Transverse colon (tissue), 4 donors: ENCODE measurements around the gene MET. TPM values are rescaled to one million over a fixed set of nuclear protein-coding genes. Genes with fewer than 3 reads are reported as not detected.

Source experiments
- DNase-seq: peaks from one replicate; pipeline ENCODE4 v3.0.0-alpha.2; 2019
- H3K27ac ChIP-seq, 4 donors: fragments of 200-600 bp; sonication (generic); 2 replicates each; pipeline ENCODE4 v1.5.1; 2016 to 2018; ENCODE audit warnings: inconsistent platforms in 4 of 4
- H3K27me3 ChIP-seq: fragments of 200-600 bp; sonication (generic); 2 replicates; pipeline ENCODE4 v1.5.1; 2017; ENCODE audit warnings: inconsistent platforms
- H3K36me3 ChIP-seq, 4 donors: fragments of 200-600 bp; sonication (generic); 2 replicates each; pipeline ENCODE4 v1.5.1; 2017 to 2019; ENCODE audit warnings: inconsistent platforms in 4 of 4
- H3K4me1 ChIP-seq, 4 donors: fragments of 200-600 bp; sonication (generic); 2 replicates each; pipeline ENCODE4 v1.5.1; 2017 to 2020; ENCODE audit warnings: inconsistent platforms in 4 of 4
- H3K4me3 ChIP-seq, 4 donors: fragments of 200-600 bp; sonication (generic); 1 replicate in 1 of 4; 2 replicates in 3 of 4; pipeline versions ENCODE4 v1.5.1 to v1.6.1; 2017 to 2019; ENCODE audit warnings: inconsistent platforms in 4 of 4
- H3K9me3 ChIP-seq, 2 donors: fragments of 200-600 bp; sonication (generic); 2 replicates each; pipeline ENCODE4 v1.5.1; 2017 to 2019; ENCODE audit warnings: inconsistent platforms in 2 of 2
- EP300 ChIP-seq: sonication (generic); formaldehyde crosslinking; IDR thresholded peaks from one replicate; pipeline ENCODE4 v1.6.1; 2017; ENCODE audit warnings: antibody characterized with exemption, low read depth
- POLR2A ChIP-seq: fragments of 450-650 bp; IDR thresholded peaks from one replicate; pipeline ENCODE4 v1.6.1; 2016; ENCODE audit warnings: antibody characterized with exemption, mild to moderate bottlenecking, moderate library complexity
- POLR2AphosphoS5 ChIP-seq, 3 donors: sonication (generic); formaldehyde crosslinking; IDR thresholded peaks; one replicate each; pipeline ENCODE4 v1.6.1; 2016; ENCODE audit warnings: antibody characterized with exemption in 3 of 3
- WGBS, 2 donors: methylation state at CpG; one replicate each; pipeline ENCODE4 v1.1.5; 2018; ENCODE audit warnings: low coverage in 1 of 2; 5-methylcytosine and 5-hydroxymethylcytosine counted together
- in situ Hi-C, 4 donors: fragments of 200-750 bp; cut with MboI; loops; one replicate each; pipeline versions ENCODE4 v1.15.0 to v1.15.1; 2017; ENCODE audit warnings: low sequenced_read_pairs in 3 of 4, low pct_ligation_motif_present in 1 of 4, low pct_unique_long_range_greater_than_20kb in 1 of 4
- intact Hi-C: fragments of 100-400 bp; cut with DNase I; formaldehyde crosslinking; loops from one replicate; pipeline ENCODE4 v1.15.1; 2023; ENCODE audit warnings: low total_unique reads
- total RNA-seq, 4 donors: library from RNA; depleted of rRNA; stranded (reverse); fragments of >200 nt; gene quantifications; one replicate each; pipeline ENCODE4 v1.1.0, GENCODE V29; 2016
- TF ChIP-seq, protein P1 (sequence below), 5 experiments: fragments of 200-600 bp in 3 of 5; fragments of 450-650 bp in 2 of 5; sonication (generic) in 3 of 5; IDR thresholded peaks; 1 replicate in 2 of 5; 2 replicates in 3 of 5; pipeline ENCODE4 v1.5.1; 2016 to 2017; ENCODE audit warnings: antibody characterized with exemption in 5 of 5, inconsistent platforms in 3 of 5, mild to moderate bottlenecking in 2 of 5, moderate library complexity in 1 of 5

The MET gene
- total RNA-seq, 4 donors from 2014 or later, result 6.4 to 35.5 (median 20.3) TPM

DNA sequence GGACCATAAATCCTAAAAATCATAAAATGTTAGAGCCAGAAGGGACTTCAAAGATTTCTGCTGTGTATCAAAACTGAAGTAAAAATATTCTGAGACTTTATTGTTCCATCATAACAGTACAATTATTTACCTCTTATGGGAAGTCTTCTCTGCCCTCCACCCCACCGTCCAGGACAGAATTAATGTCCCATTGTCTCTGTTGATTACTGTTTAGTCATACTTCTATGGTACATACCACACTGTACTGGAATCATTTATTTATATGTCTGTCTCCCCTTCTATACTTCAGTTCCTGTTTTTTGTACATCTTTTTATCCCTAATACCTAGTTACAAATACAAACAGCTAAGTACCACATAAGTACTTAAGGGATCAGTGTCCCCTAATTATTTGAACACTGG, 98.9 kb downstream of the MET start:
- 40 to 46% methylated on average over 1 of the region's 1 CpG for WGBS, 2 donors
- no peak for DNase-seq
- no peaks in the 10 kb centered on the region for H3K9me3 ChIP-seq
- peak overlapping the region; percentile 65 to 85 (median 80) for H3K27ac ChIP-seq
- intact Hi-C loops, result no loop called here
- no peaks in the 10 kb centered on the region for H3K27me3 ChIP-seq
- in situ Hi-C loops, result no loop called here
- peaks cover 0 to 45% (median 19%) of the 10 kb centered on the region in 4 donors for H3K4me1 ChIP-seq
- H3K36me3 ChIP-seq, result no peaks in the 10 kb centered on the region
- no peak overlapping the region for H3K4me3 ChIP-seq
- TF ChIP-seq EP300 (no peak), POLR2A (no peak), POLR2AphosphoS5 (IDR thresholded peaks at IDR 0.05) (no peak)
- TF ChIP-seq, protein P1, sequence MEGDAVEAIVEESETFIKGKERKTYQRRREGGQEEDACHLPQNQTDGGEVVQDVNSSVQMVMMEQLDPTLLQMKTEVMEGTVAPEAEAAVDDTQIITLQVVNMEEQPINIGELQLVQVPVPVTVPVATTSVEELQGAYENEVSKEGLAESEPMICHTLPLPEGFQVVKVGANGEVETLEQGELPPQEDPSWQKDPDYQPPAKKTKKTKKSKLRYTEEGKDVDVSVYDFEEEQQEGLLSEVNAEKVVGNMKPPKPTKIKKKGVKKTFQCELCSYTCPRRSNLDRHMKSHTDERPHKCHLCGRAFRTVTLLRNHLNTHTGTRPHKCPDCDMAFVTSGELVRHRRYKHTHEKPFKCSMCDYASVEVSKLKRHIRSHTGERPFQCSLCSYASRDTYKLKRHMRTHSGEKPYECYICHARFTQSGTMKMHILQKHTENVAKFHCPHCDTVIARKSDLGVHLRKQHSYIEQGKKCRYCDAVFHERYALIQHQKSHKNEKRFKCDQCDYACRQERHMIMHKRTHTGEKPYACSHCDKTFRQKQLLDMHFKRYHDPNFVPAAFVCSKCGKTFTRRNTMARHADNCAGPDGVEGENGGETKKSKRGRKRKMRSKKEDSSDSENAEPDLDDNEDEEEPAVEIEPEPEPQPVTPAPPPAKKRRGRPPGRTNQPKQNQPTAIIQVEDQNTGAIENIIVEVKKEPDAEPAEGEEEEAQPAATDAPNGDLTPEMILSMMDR (IDR thresholded peaks at IDR 0.05), result no peak

DNA sequence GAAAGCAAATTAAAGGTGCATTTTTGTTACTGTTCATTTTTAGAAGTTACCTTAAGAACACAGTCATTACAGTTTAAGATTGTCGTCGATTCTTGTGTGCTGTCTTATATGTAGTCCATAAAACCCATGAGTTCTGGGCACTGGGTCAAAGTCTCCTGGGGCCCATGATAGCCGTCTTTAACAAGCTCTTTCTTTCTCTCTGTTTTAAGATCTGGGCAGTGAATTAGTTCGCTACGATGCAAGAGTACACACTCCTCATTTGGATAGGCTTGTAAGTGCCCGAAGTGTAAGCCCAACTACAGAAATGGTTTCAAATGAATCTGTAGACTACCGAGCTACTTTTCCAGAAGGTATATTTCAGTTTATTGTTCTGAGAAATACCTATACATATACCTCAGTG, 99.6 kb downstream of the MET start:
- Histone ChIP-seq H3K9me3 (no peaks in the 10 kb centered on the region), H3K27me3 (no peaks in the 10 kb centered on the region), H3K4me1 (peaks cover 0 to 52% (median 26%) of the 10 kb centered on the region in 4 donors), H3K4me3 (peak overlapping the region in 1 of 4 donors; percentile 10), H3K36me3 (no peaks in the 10 kb centered on the region), H3K27ac (peak overlapping the region; percentile 65 to 85 (median 80))
- TF ChIP-seq POLR2AphosphoS5 (IDR thresholded peaks at IDR 0.05) (peak in 2 of 3 donors; percentile 57 to 68), EP300 (no peak), POLR2A (peak; percentile 52)
- TF ChIP-seq, protein P1 (IDR thresholded peaks at IDR 0.05), result no peak
- in situ Hi-C loops, result no loop called here
- 42 to 44% methylated on average over 7 of the region's 7 CpGs for WGBS, 2 donors
- intact Hi-C loops, result no loop called here
- DNase-seq, result peak; percentile 59

DNA sequence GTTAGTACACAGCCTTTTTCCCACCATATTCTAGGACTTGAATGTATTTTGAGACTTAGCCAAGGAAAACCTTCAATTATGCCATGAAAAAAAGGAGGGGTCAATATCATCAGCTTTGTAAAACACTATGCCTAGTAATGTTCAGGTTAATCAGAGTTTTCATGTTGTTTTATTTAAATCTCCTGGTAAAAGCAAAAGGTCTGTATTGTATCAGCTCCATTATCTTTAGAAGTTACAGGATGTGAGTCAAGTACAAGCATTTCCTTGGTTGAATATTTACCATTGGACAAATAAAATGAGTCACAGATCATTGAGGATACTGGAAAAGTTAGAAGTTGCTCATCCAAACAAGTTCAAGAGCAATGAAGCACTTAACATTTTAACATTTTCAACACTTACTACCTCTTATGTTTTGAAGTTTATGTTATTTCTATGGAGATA, 100.4 kb downstream of the MET start:
- Histone ChIP-seq H3K9me3 (no peaks in the 10 kb centered on the region), H3K4me1 (peaks cover 1 to 60% (median 30%) of the 10 kb centered on the region in 4 donors), H3K27me3 (no peaks in the 10 kb centered on the region), H3K27ac (peak overlapping the region; percentile 65 to 85 (median 80)), H3K4me3 (peak overlapping the region in 1 of 4 donors; percentile 10), H3K36me3 (no peaks in the 10 kb centered on the region)
- intact Hi-C loops, result no loop called here
- TF ChIP-seq EP300, result no peak
- peak; percentile 19 for TF ChIP-seq POLR2A
- peak in 2 of 3 donors; percentile 61 to 62 for TF ChIP-seq POLR2AphosphoS5 (IDR thresholded peaks at IDR 0.05)
- TF ChIP-seq, protein P1 (IDR thresholded peaks at IDR 0.05), result no peak
- DNase-seq, result no peak
- in situ Hi-C loops, result no loop called here

DNA sequence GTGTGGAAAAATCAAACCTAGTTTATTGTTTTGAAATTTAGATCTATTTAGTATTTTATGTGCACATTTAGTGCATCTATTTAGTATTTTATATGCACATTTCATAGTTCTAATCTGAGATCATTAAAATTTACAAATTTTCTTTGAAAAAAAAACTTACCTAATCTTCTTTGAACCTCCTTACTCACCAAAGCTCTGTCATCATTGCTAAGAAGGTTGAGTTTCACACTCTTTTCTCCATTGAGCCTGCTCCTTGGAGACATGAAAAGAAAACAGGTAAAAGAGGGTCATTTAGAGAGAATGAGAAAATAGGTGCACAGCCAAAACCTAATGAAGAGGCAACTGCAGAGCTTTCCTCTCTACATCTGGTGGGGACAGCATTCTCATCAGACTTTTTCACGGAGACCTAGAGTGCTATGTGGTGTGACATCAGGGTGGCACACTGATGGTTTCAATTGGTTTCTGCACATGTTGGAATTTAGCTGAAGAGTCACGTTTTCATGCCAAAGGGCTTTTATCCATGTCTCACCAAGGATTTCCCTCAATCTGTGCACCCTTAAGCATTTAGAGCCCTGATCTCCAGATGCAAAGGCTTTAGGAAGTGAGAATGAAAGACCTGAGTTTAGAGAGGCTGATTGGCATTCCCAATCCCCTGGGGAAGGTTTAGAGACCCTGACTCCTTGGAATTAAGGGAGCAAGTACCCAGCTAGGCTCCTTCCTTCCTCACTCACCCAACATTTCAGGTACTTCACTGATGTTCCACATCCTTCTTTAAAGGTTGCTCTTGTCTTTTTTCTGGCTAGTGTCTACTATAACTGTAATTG, 101.1 kb downstream of the MET start:
- DNase-seq, result no peak
- Histone ChIP-seq H3K27me3 (no peaks in the 10 kb centered on the region), H3K27ac (peak overlapping the region; percentile 65 to 85 (median 80)), H3K4me1 (peaks cover 8 to 67% (median 34%) of the 10 kb centered on the region in 4 donors), H3K9me3 (no peaks in the 10 kb centered on the region), H3K36me3 (no peaks in the 10 kb centered on the region), H3K4me3 (no peak overlapping the region)
- intact Hi-C loops, result no loop called here
- TF ChIP-seq POLR2A (no peak), POLR2AphosphoS5 (IDR thresholded peaks at IDR 0.05) (no peak), EP300 (no peak)
- TF ChIP-seq, protein P1 (IDR thresholded peaks at IDR 0.05), result no peak
- in situ Hi-C loops, result no loop called here
- 79% methylated on average over 2 of the region's 2 CpGs; no CpG with 5 or more reads in 1 of the 2 donors for WGBS, 2 donors
